Effector CD4-positive, alpha-beta T cell (primary cell): ENCODE results near the gene RHOA.

Experiments used
- DNase-seq: peaks from one replicate; pipeline ENCODE4 v3.0.0-alpha.2; 2020

Gene RHOA

GRCh38 chr3:49313896-49314688 is 97.7 kb downstream of the RHOA start:
- no peak for DNase-seq

DNA sequence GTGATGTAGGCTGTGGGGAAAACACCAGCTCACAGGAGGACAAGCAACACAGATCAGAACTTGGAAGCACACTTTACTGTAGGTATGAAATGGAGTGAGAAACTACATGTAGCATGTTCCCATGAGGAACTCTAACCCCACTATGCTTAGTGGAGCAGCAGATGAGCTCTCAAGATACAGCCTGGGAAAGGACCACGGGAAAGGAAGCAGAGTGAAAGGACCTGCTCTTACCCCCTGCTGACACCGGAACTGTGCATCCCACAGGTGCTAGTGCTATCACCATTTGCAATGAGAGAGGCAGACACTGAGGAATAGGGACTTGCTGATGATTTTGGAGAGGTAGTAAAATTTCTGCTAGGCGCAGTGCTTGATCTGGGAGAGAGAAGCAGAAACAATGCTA is 100.5 kb downstream of the RHOA start:
- DNase-seq: no peak

- no peak for DNase-seq
These were observed 101.1 kb downstream of the RHOA start for GRCh38 chr3:49310677-49311076.
